AG09309 (cell line): Measurements from ENCODE around the gene ZFYVE28.
A peak's percentile ranks its signal among the peaks of the same experiment; 100 is the strongest.
"Not testable (repeated sequence)": the region's sequence is repeated elsewhere in the genome, so short reads cannot be mapped to it uniquely, and the experiment has no call there.

ENCODE experiments used
- DNase-seq: peaks from one replicate; pipeline ENCODE4 v3.0.0-alpha.2; 2010; ENCODE audit warnings: low read depth
- H3K4me3 ChIP-seq: 2 replicates; pipeline ENCODE4 v1.5.1; 2011; ENCODE audit warnings: mild to moderate bottlenecking, low read depth, low read length, moderate library complexity; ENCODE audit not compliant: control insufficient read depth
- CTCF ChIP-seq: IDR thresholded peaks from 2 replicates; pipeline ENCODE4 v1.5.1; 2011; ENCODE audit warnings: mild to moderate bottlenecking, low read depth, low read length, inconsistent platforms; ENCODE audit not compliant: insufficient read depth, control insufficient read depth; ENCODE audit errors: missing control alignments

The ZFYVE28 gene

GRCh38 chr4:2283199-2283711 is 135.2 kb downstream of the ZFYVE28 start:
- no peak for TF ChIP-seq CTCF
- no peak for DNase-seq
- no peak overlapping the region for H3K4me3 ChIP-seq

GRCh38 chr4:2281575-2282343 is 136.7 kb downstream of the ZFYVE28 start:
- TF ChIP-seq CTCF = no peak
- no peak overlapping the region for H3K4me3 ChIP-seq
- DNase-seq = no peak

GRCh38 chr4:2280531-2281300 is 137.7 kb downstream of the ZFYVE28 start:
- DNase-seq = no peak
- peak; percentile 42 for TF ChIP-seq CTCF
- H3K4me3 ChIP-seq = no peak overlapping the region

GRCh38 chr4:2277956-2278355 is 140.5 kb downstream of the ZFYVE28 start:
- no peak overlapping the region for H3K4me3 ChIP-seq
- TF ChIP-seq CTCF = no peak
- no peak for DNase-seq

GRCh38 chr4:2276581-2277325 is 141.7 kb downstream of the ZFYVE28 start:
- H3K4me3 ChIP-seq = no peak overlapping the region
- no peak for DNase-seq
- no peak for TF ChIP-seq CTCF

GRCh38 chr4:2275546-2276251 is 142.7 kb downstream of the ZFYVE28 start:
- no peak overlapping the region for H3K4me3 ChIP-seq
- DNase-seq = no peak
- TF ChIP-seq CTCF = no peak

- not testable (repeated sequence) for H3K4me3 ChIP-seq
These were observed 143.4 kb downstream of the ZFYVE28 start for GRCh38 chr4:2275044-2275397.

More at GRCh38 chr4:2275044-2275397, 143.4 kb downstream of the ZFYVE28 start:
- DNase-seq = not testable (repeated sequence)
